ENCODE data around the gene ZMYND10. TPM values are rescaled to one million over a fixed set of nuclear protein-coding genes. Genes with fewer than 3 reads are reported as not detected.

The ZMYND10 gene
- total and polyA plus RNA-seq, 2 experiments from 2014 or later = 0.29 to 0.31 TPM

GRCh38 chr3:50303013-50303815 is 42.3 kb downstream of the ZMYND10 start, which contains the start of gene HYAL1:
HYAL1 (minus strand) TSS chr3:50303574; CDS start chr3:50302956, 618 bp downstream.
- ATAC-seq (peak; percentile 64), DNase-seq (ENCODE audit: low spot score) (peak; percentile 89)
- peak within 1 kb of the TSS; percentile 36; the same call in 1 of the 2 replicates for H3K4me3 ChIP-seq
- no peaks in the 10 kb centered on the region for H3K27me3 ChIP-seq (ENCODE audit: insufficient read depth)
- Mint-ChIP-seq H3K36me3 (ENCODE audit: low read depth) (peaks cover 17% of the 10 kb centered on the region; the same call in 2 of the 3 replicates), H3K27me3 (ENCODE audit: insufficient read depth, low read depth, poor library complexity) (peaks cover 16% of the 10 kb centered on the region), H3K4me3 (no peak within 1 kb of the TSS), H3K9me3 (peaks cover 31% of the 10 kb centered on the region), H3K27ac (no peak within 1 kb of the TSS; the same call in 1 of the 2 replicates), H3K4me1 (peaks cover 20% of the 10 kb centered on the region)
- peaks cover 23% of the 10 kb centered on the region for H3K4me1 ChIP-seq (ENCODE audit: insufficient read depth)
- H3F3A ChIP-seq (replicated peaks; ENCODE audit: low read depth) = peaks cover 16% of the 10 kb centered on the region
- H3K9me2 ChIP-seq (ENCODE audit: insufficient read depth) = no peaks in the 10 kb centered on the region
- H3K36me3 ChIP-seq (ENCODE audit: insufficient read depth) = no peaks in the 10 kb centered on the region
- H2AFZ ChIP-seq = no peak within 1 kb of the TSS
- TF ChIP-seq STAT1 (IDR thresholded peaks at IDR 0.05; ENCODE audit: unreplicated experiment) (no peak), CTCF (conservative IDR thresholded peaks at IDR 0.05; ENCODE audit: low read depth in 2 of 2) (peak; percentile 29 to 68), POLR2AphosphoS5 (IDR thresholded peaks at IDR 0.05; ENCODE audit: low read depth) (peak; percentile 59)
- H4K20me1 ChIP-seq (replicated peaks; ENCODE audit: insufficient read depth) = no peaks in the 10 kb centered on the region
- peak within 1 kb of the TSS; percentile 88; the same call in 1 of the 2 replicates for H3K27ac ChIP-seq (ENCODE audit: low read depth)
- H3K4me2 ChIP-seq = peak within 1 kb of the TSS; percentile 74
- H3K79me2 ChIP-seq (replicated peaks; ENCODE audit: insufficient read depth) = no peaks in the 10 kb centered on the region

GRCh38 chr3:50302095-50303012 is 43.2 kb downstream of the ZMYND10 start:
- Histone ChIP-seq H3K4me2 (peak overlapping the region; percentile 74), H3K36me3 (ENCODE audit: insufficient read depth) (no peaks in the 10 kb centered on the region), H3K4me3 (no peak overlapping the region; the same call in 1 of the 2 replicates), H4K20me1 (replicated peaks; ENCODE audit: insufficient read depth) (no peaks in the 10 kb centered on the region), H2AFZ (no peak overlapping the region), H3F3A (replicated peaks; ENCODE audit: low read depth) (peaks cover 17% of the 10 kb centered on the region), H3K27me3 (ENCODE audit: insufficient read depth) (no peaks in the 10 kb centered on the region), H3K27ac (ENCODE audit: low read depth) (no peak overlapping the region), H3K4me1 (ENCODE audit: insufficient read depth) (peaks cover 25% of the 10 kb centered on the region), H3K79me2 (replicated peaks; ENCODE audit: insufficient read depth) (no peaks in the 10 kb centered on the region), H3K9me2 (ENCODE audit: insufficient read depth) (no peaks in the 10 kb centered on the region)
- Mint-ChIP-seq H3K36me3 (ENCODE audit: low read depth) (peaks cover 12% of the 10 kb centered on the region; the same call in 1 of the 3 replicates), H3K4me1 (peaks cover 22% of the 10 kb centered on the region), H3K27me3 (ENCODE audit: insufficient read depth, low read depth, poor library complexity) (peaks cover 21% of the 10 kb centered on the region), H3K9me3 (peaks cover 23% of the 10 kb centered on the region), H3K4me3 (no peak overlapping the region; the same call in 2 of the 3 replicates), H3K27ac (no peak overlapping the region)
- DNase-seq (ENCODE audit: low spot score) (no peak), ATAC-seq (no peak)
- TF ChIP-seq EZH2 (IDR thresholded peaks at IDR 0.05; ENCODE audit: low read depth, unreplicated experiment) = no peak
- TF ChIP-seq ZNF114 (CRISPR knock-in tag; IDR thresholded peaks at IDR 0.05) = no peak

All from GM23338 (cell line).